ENCODE data around the gene KRT3. TPM values are rescaled to one million over a fixed set of nuclear protein-coding genes. Genes with fewer than 3 reads are reported as not detected.

KRT3 gene
- total RNA-seq, 1 experiment from 2014 or later = not detected

GRCh38 chr12:52817003-52817698 lies 21.2 kb upstream of the KRT3 start:
- no peak overlapping the region for H3K4me3 ChIP-seq (ENCODE audit: low read depth in 2 of 2, low read length in 2 of 2)
- no peak overlapping the region for H3K27ac ChIP-seq (ENCODE audit: low read length)
- no peaks in the 10 kb centered on the region for H3K9me3 ChIP-seq (ENCODE audit: control insufficient read depth, insufficient read depth, low read depth, low read length)
- intact Hi-C loops (cut with micrococcal nuclease; ENCODE audit: unreplicated experiment) = no loop called here
- no peak for DNase-seq (ENCODE audit: low read depth, low spot score)
- H3K27me3 ChIP-seq (ENCODE audit: control insufficient read depth, insufficient read depth, low read length) = no peaks in the 10 kb centered on the region; the same call in 1 of the 2 replicates
- no peak for TF ChIP-seq SIN3A (IDR thresholded peaks at IDR 0.05; ENCODE audit: borderline replicate concordance, insufficient read depth, low read depth, low read length)
- TF ChIP-seq TCF7L2 (IDR thresholded peaks at IDR 0.05; ENCODE audit: low read depth, low read length) = no peak
- TF ChIP-seq REST (IDR thresholded peaks at IDR 0.05; ENCODE audit: insufficient read depth in 1 of 2, low read depth in 2 of 2, low read length in 1 of 2) = no peak
- TF ChIP-seq, protein P1, sequence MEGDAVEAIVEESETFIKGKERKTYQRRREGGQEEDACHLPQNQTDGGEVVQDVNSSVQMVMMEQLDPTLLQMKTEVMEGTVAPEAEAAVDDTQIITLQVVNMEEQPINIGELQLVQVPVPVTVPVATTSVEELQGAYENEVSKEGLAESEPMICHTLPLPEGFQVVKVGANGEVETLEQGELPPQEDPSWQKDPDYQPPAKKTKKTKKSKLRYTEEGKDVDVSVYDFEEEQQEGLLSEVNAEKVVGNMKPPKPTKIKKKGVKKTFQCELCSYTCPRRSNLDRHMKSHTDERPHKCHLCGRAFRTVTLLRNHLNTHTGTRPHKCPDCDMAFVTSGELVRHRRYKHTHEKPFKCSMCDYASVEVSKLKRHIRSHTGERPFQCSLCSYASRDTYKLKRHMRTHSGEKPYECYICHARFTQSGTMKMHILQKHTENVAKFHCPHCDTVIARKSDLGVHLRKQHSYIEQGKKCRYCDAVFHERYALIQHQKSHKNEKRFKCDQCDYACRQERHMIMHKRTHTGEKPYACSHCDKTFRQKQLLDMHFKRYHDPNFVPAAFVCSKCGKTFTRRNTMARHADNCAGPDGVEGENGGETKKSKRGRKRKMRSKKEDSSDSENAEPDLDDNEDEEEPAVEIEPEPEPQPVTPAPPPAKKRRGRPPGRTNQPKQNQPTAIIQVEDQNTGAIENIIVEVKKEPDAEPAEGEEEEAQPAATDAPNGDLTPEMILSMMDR (IDR thresholded peaks at IDR 0.05) = no peak
- TF ChIP-seq POLR2AphosphoS5 (IDR thresholded peaks at IDR 0.05; ENCODE audit: low read depth, low read length) = no peak
- no peaks in the 10 kb centered on the region for H3K36me3 ChIP-seq (ENCODE audit: control insufficient read depth, insufficient read depth, low read length)
- ChIA-PET POLR2A (no interaction called here), CTCF (no interaction called here)
- H3K4me1 ChIP-seq (ENCODE audit: control insufficient read depth, insufficient read depth, low read length) = peaks cover 6% of the 10 kb centered on the region; the same call in 1 of the 2 replicates
- ATAC-seq = no peak
- in situ Hi-C loops (cut with HindIII; ENCODE audit: low pct_unique_long_range_greater_than_20kb, low sequenced_read_pairs) = no loop called here
- no TSS peak for BruUV-seq (replicated peaks)

GRCh38 chr12:52815676-52816588 lies 20.0 kb upstream of the KRT3 start:
- no TSS peak for BruUV-seq (replicated peaks)
- no peak for ATAC-seq

More at GRCh38 chr12:52815676-52816588, 20.0 kb upstream of the KRT3 start:
- intact Hi-C loops (cut with micrococcal nuclease; ENCODE audit: unreplicated experiment) (no loop called here), in situ Hi-C loops (cut with HindIII; ENCODE audit: low pct_unique_long_range_greater_than_20kb, low sequenced_read_pairs) (no loop called here)
- H3K27ac ChIP-seq (ENCODE audit: low read length) = no peak overlapping the region
- no peak for DNase-seq (ENCODE audit: low read depth, low spot score)
- H3K27me3 ChIP-seq (ENCODE audit: control insufficient read depth, insufficient read depth, low read length) = peaks cover 2% of the 10 kb centered on the region; the same call in 1 of the 2 replicates
- peaks cover 5% of the 10 kb centered on the region; the same call in 1 of the 2 replicates for H3K4me1 ChIP-seq (ENCODE audit: control insufficient read depth, insufficient read depth, low read length)
- H3K4me3 ChIP-seq (ENCODE audit: low read depth in 2 of 2, low read length in 2 of 2) = no peak overlapping the region
- no peaks in the 10 kb centered on the region for H3K36me3 ChIP-seq (ENCODE audit: control insufficient read depth, insufficient read depth, low read length)
- H3K9me3 ChIP-seq (ENCODE audit: control insufficient read depth, insufficient read depth, low read depth, low read length) = no peaks in the 10 kb centered on the region
- TF ChIP-seq SIN3A (IDR thresholded peaks at IDR 0.05; ENCODE audit: borderline replicate concordance, insufficient read depth, low read depth, low read length) (no peak), POLR2AphosphoS5 (IDR thresholded peaks at IDR 0.05; ENCODE audit: low read depth, low read length) (no peak), REST (IDR thresholded peaks at IDR 0.05; ENCODE audit: insufficient read depth in 1 of 2, low read depth in 2 of 2, low read length in 1 of 2) (no peak), TCF7L2 (IDR thresholded peaks at IDR 0.05; ENCODE audit: low read depth, low read length) (no peak)
- TF ChIP-seq, protein P1 (IDR thresholded peaks at IDR 0.05) = no peak
- CTCF ChIA-PET = no interaction called here
- POLR2A ChIA-PET = no interaction called here

All from Panc1 (cell line).